ENCODE data around the gene TMEM144.
"Not testable (repeated sequence)": the region's sequence is repeated elsewhere in the genome, so short reads cannot be mapped to it uniquely, and the experiment has no call there.

The TMEM144 gene

DNA sequence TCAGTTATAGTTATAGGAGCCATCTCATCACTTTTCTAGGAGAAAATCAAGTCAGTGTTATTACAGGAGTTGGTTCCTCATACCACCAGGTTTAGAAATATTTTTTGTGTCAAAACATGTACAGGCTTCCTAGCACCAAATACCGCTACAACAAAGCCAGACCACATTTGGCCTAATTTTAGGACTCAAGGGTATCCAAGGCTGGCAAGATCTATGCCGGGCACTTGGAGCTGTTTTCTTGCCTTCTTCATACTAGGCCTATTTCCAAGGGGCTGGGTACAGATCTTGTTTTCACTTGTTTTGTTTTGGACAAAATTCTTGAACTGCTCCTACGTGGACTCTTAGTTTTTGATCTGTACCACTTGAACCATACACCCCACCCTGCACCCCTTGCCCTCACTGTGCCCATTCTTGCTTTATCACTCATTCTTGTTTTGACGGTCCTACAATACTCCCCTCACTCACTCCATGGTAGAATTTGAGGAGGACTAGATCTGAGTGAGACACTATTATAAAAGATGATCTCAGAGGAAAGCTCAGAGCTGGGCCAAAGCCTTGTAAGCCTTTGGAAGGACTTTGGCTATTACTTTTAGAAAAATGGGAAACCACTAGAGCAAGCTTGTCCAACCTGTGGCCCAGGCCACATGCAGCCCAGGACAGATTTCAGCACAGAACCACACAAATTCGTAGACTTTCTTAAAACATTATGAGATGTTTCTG is 17.7 kb upstream of the TMEM144 start:
- DNase-seq: no peak

DNA sequence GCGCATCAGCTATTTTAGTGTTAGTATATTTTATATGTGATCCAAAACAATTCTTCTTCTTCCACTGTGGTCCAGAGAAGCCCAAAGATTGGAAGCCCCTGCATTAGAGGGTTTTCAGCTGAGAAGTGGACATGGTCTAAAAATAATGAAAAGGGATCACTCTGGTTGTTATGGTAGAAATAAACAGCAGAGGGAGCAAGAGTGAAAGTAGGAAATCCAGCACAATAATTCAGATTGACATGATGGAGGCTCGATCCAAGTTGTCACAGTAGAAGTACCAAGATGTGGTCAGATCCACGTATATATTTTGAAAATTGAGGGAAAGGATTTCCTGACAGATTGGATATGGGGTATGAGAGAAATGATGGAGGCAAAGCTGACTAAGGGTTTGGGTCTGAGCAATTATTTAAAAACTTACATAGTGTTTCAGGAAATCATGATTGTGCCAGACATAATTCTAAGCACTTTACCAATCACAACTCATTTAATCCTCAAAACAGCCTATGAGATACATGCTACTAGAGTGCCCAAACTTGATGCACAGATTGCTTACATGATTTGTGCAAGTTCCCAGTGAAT is 17.0 kb upstream of the TMEM144 start:
- peak; percentile 27 for DNase-seq

DNA sequence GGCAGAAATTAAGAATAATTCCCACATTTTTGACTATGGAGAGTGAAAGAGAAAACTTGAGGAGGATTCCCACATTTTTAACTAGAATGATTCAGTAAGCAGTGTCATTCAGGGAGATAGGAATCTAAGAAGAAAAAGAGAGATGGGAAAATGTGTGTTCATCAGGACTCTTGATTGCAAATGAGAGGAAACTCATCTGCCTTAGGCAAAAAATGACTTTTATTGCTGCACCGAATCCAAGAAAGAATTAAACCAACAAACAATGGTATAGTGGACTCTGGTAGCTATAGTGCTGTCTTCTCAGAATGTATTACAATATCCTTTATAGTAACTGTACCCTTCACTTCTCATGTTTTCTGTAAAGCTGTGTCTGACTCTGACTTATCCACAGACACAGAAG is 15.0 kb upstream of the TMEM144 start:
- no peak for DNase-seq

DNA sequence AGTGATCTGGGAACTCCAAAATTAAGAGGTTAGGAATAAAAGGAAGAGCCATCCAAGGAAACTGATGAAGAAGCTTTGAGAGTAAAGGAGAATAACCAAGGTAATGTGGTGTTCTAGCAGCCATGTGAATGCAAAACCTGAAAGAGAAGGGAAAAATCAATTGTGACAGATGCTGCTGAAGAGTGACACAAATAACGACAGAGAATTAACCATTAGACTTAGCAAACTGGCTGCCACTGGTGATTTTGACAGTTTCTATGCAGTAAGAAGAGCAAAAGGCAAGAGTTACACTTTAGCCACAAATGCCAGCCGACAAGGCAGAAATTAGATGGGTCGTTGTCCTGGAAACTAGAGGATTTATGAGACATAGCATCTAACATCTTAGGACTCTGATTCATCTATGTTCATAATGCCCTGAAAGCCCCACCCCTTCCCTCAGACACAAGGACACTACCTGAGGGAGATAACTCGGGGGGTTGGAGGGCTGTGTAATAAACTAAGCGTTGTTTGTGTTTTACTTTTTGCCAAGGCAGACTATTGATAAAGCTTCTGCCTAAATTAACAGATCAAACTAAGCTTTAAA is 13.0 kb upstream of the TMEM144 start:
- DNase-seq: no peak

DNA sequence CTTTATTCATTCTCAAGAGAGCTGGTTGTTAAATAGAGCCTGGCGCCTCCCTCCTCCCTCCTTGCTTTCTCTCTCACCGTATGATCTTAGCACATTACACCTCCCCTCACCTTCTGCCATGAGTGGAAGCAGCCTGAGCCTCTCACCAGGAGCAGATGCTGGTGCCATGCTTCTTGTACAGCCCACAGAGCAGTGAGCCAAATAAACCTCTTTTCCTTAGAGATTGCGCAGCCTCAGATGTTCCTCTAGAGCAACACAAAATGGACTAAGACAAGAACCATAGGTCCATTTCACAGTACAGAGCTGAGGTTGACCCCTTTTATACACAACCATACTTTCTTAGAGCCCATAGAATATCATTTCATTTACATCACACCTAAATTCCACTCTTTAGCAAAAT is 10.1 kb upstream of the TMEM144 start:
- no peak for DNase-seq

DNA sequence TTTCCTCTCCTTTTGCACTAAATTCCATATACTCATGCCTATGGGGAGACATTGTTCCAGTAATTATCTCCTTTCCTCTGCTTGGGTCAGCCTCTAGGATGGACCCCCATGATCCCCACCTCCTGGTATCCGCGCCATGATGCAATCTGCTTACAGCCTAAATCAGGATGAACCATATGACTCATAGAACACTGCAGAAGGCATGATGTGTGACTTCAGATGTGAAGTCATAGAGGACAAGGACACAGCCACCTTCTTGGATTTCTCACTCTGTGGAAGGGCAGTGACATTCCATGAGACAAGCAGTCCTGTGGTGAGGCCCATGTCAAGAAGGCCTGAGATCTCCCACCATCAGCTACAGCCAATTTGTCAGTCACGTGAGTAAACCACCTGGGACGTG is 9.0 kb upstream of the TMEM144 start:
- no peak for DNase-seq

DNA sequence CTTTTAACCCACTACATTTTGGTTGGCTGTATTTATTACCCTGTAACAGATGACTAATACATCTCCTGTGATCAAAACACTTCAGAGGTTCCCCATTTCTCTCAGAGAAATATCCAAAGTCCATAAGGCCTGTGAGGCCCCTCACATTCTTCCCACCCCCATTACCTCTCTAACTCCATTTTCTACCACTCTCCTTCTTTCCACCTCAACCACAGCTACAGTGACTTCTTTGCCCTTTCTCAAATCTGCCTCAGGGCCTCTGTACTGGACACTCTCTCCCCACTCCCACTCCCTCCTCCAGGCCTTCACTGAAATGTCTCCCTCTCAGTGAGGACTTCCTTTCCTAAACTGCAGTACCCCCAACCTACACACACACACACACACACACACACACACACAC is 8.4 kb upstream of the TMEM144 start:
- no peak for DNase-seq

DNA sequence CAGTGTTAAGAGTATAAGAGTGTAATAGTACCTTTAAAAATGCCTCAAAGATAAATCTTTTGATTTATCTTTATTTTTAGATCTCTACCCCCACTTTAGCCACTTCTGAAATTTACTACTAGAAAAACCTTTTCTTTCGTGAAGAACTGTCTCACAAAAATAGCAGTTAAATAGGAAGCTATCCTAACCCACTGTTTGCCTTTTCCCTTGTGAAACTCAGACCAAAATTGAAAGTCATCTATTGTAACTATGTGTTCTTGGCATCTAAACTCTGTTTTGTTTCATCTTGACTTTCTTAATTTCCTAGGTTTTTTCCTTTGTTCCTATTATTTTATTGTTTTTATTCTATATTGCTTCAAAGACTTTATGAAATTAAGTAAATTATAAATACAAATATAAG is 7.8 kb upstream of the TMEM144 start:
- DNase-seq: no peak

DNA sequence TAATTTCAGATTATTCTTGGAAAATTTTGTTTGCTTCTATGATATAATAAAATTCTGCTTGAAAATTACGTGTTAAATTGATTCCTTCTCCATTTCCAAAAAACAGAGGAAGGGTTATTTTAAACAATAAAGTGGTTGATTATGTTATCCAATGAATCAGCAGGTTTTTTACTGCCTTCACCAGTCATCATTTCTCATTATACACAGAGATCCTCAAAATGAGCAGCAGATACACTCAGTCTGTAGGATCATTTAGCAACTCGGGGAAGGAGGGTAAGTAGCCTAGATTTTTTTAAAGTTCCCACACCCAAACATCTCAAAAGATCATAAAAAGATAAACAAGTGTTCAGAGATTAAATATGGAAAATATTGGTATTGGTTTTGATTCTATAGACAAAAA is 6.8 kb upstream of the TMEM144 start:
- DNase-seq: no peak

DNA sequence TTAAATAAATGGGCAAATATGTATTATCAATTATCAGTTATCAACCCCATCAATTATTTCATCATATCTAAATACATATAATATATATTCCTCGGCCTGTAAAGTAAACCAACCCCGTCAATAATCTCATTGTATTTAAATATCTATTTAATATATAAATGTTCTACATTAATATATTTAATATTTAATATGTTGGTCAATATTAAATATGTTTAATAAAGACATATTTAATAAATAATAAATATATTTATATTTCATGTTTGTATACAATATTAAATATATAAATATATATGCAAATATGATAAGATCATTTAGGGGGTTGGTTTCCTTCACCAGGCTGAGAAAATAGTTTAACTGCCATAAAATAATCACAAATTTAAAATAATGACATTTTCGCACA is 6.4 kb upstream of the TMEM144 start:
- DNase-seq: no peak

DNA sequence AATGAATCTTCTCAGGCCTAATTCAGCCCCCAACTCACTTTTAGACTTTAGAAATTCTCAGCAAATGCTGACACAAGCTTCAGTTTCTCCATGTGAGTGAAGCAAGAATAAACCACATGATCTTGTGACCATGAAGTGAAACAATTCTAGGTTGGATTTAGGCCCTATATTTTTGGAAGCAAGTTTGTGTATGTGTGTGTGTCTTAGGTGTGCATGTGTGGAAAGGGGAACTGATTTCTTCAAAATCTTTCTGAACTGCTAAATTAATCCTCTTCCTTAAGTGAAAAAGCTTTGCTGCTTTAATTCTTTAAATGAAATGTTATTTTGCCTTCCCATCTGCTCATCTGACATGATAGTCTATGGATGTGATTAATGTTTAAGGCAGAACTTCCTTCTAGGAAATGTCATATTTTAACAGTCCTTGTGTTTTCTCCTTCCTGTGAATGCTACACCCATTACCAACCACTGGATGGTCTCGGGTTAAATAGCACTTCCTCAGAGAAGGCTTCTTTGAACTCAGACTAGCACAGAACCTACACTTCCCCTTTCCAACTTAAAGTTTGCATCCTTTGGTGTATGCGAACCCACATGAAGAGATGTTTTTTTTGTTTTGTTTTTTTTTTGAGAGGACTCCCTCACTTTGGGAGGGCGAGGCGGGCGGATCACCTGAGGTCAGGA is 1.2 kb upstream of the TMEM144 start:
- no peak for DNase-seq

DNA sequence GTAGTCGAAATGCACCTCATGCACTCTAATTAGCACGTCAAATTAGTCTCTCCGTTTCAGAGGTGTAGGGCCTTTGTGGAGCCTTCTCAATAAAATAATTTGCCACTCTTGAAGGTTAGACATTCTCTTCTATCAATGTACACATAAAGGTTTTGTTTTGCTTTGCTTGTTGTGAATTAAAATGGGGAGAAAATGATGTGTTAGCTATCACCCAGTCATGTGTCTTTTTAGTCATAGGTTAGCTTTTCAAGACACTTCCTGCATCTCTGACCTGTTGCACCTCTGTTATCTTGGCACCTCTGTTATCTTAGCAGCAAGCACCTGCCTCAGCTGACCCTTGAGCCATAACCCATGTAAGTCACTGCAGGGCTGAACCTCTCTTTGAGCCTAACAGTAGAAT is 936 bp downstream of the TMEM144 start:
- peak; percentile 57 for DNase-seq

DNA sequence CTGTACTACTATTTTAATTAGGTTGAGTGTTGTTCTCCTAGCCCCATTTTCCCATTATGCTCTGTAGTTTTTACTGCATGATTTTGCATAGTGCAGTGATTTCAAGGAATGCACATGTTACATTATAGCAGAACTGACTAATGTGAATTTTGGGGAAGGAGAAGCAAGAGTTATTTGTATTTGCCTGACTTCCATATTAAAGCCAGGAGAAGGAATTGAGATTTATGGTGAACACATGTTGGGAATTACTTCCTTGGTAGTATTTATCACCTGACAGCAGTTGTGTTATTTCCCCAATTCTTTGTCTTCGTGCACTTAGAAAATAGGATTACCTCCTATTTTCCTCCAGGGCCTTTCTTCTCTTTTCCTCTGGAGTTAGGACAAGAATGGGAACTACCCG is 3.2 kb downstream of the TMEM144 start:
- no peak for DNase-seq

DNA sequence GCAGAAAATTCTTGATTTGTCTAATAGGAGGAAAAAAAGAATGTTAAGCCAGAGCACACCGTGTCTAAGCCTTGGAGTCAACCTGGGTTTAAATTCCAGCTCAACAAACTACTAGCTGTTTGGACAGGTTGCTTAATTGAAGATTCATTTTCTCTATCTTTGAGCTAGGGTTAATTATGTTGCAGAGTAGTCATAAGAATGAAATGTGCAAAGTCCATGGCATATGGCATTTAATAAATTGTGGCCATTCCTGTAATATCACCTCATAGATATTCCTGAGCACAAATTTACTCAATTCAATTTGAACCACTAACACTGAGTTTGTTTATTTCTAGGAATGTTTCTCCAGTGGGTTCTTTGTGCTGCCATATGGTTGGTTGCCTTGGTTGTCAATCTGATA is 4.6 kb downstream of the TMEM144 start:
- DNase-seq: no peak

DNA sequence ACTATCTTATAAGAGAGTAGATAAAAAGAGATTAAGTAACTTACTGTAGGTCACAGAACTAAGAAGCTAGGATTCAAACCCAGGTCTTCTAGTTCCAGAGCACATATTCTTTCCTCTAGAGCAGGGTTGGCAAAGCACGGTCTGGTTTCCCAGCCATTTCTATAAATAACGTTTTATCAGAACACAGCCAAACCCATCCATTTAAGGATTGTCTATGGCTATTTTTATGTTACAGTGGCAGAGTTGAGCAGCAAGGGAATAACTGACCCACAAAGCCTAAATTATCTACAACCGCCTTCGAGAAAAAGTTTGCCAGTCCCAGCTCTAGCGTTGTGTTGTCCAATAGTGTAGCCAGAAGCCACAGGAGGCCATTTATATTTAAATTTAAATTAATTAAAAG is 7.5 kb downstream of the TMEM144 start:
- no peak for DNase-seq

DNA sequence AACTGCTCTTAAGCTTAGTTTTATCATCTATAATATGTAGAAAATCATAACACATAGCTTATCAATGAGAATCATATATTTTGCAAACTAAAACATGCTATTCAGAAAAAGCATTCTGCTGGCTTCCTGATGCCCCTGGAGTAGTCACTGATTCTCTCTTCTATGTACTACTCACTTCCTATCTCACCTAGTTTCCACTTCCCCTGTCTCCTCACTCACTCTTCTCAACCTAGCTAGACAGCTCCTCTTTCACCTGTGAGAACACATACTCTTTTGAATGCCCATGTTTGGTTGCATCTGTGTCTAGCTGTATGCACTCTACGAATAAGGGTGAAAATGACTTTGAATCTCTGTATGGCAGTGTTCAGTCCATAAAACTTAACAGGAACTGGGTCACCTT is 9.3 kb downstream of the TMEM144 start:
- DNase-seq: no peak

DNA sequence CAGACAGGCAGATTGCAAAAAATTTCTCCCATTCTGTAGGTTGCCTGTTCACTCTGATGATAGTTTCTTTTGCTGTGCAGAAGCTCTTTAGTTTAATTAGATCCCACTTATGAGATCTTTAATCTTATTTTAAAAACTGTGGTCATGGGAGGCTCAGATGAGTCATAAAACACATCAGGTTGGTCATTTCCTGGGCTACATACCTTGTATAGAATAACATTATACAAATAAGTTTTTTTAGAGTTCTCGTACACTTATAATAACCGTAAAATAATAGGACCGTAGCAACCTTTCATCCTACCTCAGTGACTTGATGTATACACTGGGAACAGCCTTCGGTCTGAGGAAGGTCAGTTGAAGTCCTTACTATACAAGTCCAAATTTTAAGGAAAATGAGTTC is 14.0 kb downstream of the TMEM144 start:
- DNase-seq: not testable (repeated sequence)

DNA sequence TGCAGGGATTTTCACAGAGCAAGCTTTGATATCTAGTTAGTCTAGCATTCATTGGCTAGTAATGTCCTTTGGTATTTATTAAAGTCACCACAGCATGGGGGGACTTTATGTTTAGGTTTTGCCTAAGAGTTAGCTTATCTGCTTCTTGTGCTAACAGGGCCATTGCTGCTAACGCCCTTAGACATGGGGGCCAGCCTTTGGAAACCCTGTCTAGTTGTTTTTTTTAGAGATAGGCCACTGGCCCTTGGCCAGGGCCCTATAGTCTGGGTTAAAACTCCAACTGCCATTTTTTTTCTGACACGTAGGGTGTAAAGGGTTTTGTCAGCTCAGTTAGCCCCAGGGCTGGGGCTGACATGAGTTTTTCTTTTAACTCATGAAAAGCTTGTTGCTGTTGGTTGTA is 14.7 kb downstream of the TMEM144 start:
- not testable (repeated sequence) for DNase-seq

DNA sequence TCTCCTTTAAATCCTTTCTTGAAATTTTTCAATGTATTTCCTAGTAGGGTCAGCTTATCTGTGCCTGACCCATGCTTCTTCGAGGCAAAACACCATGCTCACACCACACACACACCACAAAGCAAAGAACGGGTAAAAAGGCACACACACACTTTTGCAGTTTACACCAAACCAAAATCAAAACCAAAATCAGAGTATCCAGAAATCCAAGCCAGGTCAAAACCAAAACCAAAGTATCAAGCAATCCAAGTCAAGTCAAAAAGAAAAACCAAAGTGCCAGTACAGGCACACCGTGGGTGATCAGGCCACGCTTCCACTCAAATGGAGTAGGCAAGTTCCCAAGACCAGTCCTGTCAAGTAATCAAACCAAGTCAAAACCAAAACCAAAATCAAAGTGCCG is 17.6 kb downstream of the TMEM144 start:
- not testable (repeated sequence) for DNase-seq

DNA sequence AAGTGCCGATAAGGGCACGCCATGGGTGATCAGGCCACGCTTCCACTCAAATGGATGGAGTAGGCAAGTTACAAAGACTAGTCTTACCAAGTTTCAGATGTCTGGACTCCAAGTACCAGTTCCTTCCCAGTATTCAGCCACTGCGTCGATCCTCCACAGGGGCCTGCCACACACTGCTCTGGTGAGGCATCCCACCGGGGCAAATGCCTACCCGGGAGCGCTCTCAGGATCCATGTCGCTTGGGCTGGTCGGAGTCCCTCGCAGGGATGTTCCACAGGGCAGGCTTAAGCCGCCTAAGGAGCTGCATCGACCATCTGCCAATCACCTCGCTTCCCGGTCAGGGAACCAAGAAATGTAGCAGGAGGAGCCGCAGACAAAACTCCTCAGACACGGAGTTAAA is 18.1 kb downstream of the TMEM144 start:
- DNase-seq: not testable (repeated sequence)

DNA sequence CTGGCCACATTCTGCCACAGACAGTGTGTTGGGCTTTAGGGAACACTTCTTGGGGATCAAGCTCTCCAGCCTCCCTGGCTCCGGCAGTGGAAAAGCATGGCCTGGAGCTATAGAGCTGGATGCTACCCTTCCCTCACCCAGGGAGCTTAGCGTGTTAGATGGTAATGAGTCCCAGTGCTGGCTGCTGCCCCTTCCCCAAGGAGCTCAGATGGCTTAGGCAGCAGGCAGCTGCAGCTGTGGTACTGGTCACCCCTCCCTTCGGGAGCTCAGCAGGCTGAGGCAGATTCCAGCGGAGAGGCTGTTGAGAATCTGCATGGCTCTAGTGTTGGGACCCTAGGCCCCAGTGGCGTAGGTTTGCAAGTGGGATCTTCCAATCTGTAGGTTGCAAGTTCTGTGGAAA is 19.5 kb downstream of the TMEM144 start:
- DNase-seq: no peak

DNA sequence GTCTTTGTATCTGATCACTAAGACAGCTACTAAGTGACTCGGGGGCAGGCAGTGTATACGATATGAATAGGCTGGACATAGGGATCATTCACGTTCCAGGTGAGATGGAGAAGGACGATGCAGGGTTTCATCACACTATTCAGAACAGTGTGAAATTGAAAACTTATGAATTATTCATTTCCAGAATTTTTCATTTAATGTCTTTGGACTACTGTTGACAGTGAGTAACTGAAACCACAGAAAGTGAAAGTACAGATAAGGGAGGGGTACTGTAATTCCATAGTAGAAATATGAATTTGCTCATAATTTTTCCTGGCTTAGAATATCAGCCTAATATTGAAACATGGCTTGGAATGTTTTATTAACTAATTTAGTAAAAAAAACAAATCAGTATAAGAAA is 24.4 kb downstream of the TMEM144 start:
- no peak for DNase-seq

DNA sequence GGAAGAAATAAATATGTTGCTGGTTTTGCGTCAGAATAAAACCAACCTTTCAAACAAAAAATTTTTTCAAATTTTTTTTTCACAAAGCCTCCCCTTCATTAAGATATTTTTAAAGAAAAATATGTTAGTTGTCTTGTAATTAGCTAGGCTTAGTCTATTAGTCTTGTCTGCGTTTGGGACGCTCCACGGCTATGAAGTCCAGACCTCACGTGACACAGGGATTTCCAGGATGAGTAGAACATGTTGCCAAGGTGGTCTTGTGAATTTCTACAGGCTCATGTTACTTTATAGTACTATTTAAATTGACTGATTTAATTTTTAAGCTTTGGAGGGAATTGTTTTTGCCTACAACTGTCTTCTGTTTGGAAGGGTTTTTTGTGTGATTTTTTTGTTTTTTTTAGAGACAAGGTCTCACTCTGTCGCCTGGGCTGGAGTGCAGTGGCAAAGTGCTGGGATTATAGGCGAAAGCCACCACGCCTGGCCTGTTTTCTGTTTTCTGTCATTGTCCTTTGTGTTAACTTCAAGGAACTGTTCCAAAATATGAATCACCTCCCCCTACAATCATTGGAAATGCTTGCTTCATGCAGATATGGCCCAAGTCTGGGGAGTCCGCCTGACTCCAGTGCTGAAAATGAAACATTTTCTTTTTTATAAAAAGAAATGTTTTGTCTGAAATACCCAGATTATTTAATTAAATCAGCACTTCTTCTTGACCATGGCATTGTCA is 26.2 kb downstream of the TMEM144 start:
- DNase-seq: no peak

DNA sequence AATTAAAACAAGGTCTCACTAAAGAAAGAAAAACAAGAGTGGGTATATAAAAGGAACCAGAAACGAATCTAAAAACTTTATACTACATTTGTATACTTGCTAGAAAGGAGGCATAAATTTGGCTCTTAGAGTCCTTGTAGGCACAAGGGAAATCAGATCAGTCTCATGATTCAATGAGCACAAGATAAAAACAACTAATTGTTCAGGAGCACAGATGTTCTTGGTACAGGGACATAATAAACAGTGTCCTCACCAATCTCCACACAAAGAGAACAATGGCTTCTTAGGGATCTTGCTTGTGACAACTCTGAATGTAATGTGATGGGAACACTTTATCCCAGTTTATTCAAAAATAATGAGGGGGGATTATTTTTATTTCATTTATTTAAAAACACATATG is 28.3 kb downstream of the TMEM144 start:
- no peak for DNase-seq
